Transverse colon (tissue), 4 donors: ENCODE measurements around the gene MEF2D.

Experiments used
- EP300 ChIP-seq: sonication (generic); formaldehyde crosslinking; IDR thresholded peaks from one replicate; pipeline ENCODE4 v1.6.1; 2017; ENCODE audit warnings: antibody characterized with exemption, low read depth
- POLR2A ChIP-seq: fragments of 450-650 bp; IDR thresholded peaks from one replicate; pipeline ENCODE4 v1.6.1; 2016; ENCODE audit warnings: antibody characterized with exemption, mild to moderate bottlenecking, moderate library complexity
- POLR2AphosphoS5 ChIP-seq, 3 donors: sonication (generic); formaldehyde crosslinking; IDR thresholded peaks; one replicate each; pipeline ENCODE4 v1.6.1; 2016; ENCODE audit warnings: antibody characterized with exemption in 3 of 3
- TF ChIP-seq, protein P1 (sequence below), 5 experiments: fragments of 200-600 bp in 3 of 5; fragments of 450-650 bp in 2 of 5; sonication (generic) in 3 of 5; IDR thresholded peaks; 1 replicate in 2 of 5; 2 replicates in 3 of 5; pipeline ENCODE4 v1.5.1; 2016 to 2017; ENCODE audit warnings: antibody characterized with exemption in 5 of 5, inconsistent platforms in 3 of 5, mild to moderate bottlenecking in 2 of 5, moderate library complexity in 1 of 5

DNA sequence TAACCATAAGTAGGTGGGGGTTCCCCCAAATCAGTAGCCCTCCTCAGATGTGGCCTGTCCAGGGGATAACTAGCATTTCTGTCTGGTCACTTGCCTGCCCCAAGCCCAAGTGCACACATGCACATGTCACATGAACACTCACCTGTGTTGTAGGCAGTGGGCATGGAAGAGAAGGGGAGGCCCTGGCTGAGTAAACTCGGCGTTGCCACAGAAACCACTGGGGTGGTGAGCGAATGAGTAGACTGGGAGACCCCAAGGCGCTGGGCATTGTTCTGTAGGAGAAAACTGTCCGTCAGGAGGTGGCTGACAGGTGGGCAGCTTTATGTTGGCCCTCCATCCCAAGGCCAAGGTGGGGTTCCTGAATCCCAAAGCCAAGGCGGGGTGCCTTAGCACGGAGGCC lies 25.6 kb downstream of the MEF2D start:
- TF ChIP-seq, protein P1, sequence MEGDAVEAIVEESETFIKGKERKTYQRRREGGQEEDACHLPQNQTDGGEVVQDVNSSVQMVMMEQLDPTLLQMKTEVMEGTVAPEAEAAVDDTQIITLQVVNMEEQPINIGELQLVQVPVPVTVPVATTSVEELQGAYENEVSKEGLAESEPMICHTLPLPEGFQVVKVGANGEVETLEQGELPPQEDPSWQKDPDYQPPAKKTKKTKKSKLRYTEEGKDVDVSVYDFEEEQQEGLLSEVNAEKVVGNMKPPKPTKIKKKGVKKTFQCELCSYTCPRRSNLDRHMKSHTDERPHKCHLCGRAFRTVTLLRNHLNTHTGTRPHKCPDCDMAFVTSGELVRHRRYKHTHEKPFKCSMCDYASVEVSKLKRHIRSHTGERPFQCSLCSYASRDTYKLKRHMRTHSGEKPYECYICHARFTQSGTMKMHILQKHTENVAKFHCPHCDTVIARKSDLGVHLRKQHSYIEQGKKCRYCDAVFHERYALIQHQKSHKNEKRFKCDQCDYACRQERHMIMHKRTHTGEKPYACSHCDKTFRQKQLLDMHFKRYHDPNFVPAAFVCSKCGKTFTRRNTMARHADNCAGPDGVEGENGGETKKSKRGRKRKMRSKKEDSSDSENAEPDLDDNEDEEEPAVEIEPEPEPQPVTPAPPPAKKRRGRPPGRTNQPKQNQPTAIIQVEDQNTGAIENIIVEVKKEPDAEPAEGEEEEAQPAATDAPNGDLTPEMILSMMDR (IDR thresholded peaks at IDR 0.05) = no peak
- TF ChIP-seq POLR2A (no peak), POLR2AphosphoS5 (IDR thresholded peaks at IDR 0.05) (no peak), EP300 (no peak)
